Measurements from ENCODE around the gene FAM9C.

FAM9C gene

DNA sequence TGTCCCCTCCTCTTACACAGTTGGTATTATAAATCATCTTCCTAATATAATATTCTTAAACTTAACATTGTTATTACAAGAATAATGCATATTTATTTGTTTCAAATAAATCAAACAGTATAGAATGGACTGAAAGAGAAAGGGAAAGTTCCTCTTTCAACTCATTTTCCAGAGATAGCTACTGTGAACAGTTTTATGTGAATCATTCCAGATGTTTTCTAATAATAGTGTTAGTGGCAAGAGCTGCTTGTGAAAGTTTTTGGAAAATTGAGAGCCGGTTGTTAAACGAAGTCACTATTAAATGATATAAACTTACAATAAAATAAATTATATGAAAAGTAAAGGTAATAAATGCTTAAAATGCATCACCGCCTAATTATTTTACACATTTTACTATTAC lies 55.0 kb downstream of the FAM9C start:
- H3K27ac ChIP-seq, result no peak overlapping the region
- no peak overlapping the region for H3K4me3 ChIP-seq

DNA sequence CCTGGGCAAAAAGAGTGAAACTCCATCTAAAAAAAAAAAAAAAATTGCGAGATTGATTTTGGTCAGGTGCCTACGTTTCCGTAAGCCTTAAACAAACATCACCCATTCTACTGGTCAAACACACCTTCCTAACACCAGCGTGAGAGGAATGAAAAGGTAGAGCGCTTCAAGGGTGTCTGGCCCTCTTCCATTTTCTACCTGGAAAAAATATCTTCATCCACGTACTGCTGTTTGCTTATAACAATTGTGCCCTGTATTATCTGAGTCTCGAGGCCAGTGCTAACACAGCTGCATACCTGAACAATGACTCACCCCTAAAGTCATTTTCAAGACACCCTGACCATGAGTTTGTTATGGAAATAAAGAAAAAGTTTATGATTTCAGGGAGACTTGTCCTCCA lies 55.6 kb downstream of the FAM9C start:
- H3K4me3 ChIP-seq, result no peak overlapping the region
- no peak overlapping the region for H3K27ac ChIP-seq

DNA sequence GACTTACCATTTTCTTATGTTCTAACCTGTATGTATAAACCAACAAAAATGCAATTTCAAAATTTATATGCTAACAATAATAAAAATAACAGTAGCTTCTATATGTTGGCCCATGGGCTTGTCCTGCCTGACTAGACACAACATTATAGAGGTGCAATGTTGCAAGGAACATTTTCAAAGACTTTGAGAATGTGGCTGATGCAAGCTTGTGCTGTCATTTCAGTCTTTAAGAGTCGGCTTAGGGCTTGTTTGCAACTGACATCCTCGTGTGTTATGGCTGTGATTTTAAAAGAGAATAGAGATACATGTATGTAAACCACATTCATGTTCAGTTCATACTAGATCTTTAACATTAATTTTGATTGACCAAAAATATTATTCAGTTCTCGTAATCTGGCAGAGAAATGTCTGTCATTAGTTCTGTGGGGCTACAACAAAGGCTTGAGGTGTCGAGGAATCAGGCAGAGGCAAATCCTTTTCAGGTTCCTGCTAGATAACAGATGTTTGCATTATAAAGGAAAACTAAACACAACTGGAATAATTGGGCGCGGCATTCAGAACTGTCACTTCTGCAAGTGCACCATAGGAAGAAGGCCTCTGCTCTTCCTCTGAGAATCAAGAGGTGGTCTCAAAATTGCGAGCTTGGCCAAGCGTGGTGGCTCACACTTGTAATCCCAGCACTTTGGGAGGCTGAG lies 56.4 kb downstream of the FAM9C start:
- no peak overlapping the region for H3K27ac ChIP-seq
- H3K4me3 ChIP-seq, result no peak overlapping the region

DNA sequence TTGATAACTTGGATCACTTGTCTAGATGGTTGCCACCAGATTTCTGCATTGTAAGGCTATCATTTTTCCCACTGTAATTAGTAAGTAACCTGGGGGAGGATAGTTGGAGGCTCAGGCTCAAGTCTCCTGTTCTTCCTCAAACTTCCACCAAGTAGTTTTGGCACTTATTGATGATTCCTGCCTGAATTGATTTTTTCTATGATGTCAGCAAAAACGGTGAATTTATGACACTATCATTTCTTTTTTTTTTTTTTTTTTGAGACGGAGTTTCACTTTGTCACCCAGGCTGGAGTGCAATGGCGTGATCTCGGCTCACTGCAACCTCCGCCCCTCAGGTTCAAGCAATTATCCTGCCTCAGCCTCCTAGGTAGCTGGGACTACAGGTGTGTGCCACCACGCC lies 57.1 kb downstream of the FAM9C start:
- no peak overlapping the region for H3K27ac ChIP-seq
- no peak overlapping the region for H3K4me3 ChIP-seq

DNA sequence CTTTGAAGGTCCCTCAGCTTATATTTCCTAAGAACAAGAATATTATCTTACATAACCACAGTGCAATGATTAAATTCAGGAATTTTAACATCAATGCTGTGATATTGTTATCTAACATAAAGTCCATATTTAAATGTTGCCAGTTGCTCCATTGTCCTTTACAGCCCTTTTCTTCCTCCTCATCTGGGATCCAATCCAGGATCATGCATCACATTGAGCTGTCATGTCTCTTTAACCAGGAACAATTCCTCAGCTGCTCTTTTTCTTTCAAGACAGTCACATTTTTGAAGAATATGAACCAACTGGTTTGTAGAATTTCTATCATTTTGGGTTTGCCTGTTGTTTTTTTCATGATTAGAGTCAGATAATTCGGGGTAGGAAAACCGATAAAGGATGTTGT lies 57.5 kb downstream of the FAM9C start:
- Histone ChIP-seq H3K27ac (peak overlapping the region in 1 of 21 experiments; percentile 68), H3K4me3 (no peak overlapping the region)

DNA sequence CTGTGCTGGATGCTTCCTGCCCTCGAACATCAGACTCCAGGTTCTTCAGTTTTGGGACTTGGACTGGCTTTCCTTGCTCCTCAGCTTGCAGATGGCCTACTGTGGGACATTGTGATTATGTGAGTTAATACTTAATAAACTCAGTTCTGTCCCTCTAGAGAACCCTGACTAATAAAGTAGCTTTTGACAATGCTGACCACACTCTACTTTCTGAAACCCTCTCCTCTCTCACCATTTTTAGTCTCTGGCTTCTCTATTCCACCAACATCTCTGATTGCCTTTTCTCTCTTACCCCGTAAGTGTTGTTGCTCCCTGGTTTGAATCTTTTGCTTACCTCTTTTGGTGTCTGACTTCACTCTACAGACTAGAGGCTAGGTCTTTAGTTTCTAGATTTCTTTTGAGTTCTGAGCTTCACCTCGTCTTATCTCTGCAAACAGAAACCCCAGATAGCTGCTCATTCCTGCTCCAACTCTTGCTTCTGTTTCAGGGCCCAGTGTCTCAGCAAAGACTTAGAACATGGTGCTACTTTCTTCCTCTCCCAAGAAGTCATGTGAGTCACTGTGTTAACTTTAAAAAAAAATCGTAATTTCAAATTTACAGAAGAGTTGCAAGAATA lies 58.1 kb downstream of the FAM9C start:
- Histone ChIP-seq H3K4me3 (no peak overlapping the region), H3K27ac (peak overlapping the region in 4 of 21 experiments; percentile 22 to 68 (median 58))

Data from skin epidermis (tissue), 12 donors.